22Rv1 (cell line): ENCODE measurements around the gene KMT5C.

ENCODE experiments used
- CTCF ChIP-seq: fragments of 450-650 bp; IDR thresholded peaks from 2 replicates; pipeline ENCODE4 v1.5.1; 2017; ENCODE audit warnings: mild to moderate bottlenecking
- ZFX ChIP-seq: fragments of 450-650 bp; IDR thresholded peaks from 2 replicates; pipeline ENCODE4 v1.6.1; 2017; ENCODE audit warnings: antibody characterized with exemption, borderline replicate concordance

- TF ChIP-seq CTCF: no peak
- TF ChIP-seq ZFX: no peak
These were observed 23.0 kb upstream of the KMT5C start for GRCh38 chr19:55316646-55317045.
